Stimulated activated CD4-positive, alpha-beta T cell treated with anti-CD3 and anti-CD28 coated beads, TNF-alpha, amount 100 ng/mL, for 1 hour (primary cell): Measurements from ENCODE around the gene ZNF672.
"Not testable (repeated sequence)": the region's sequence is repeated elsewhere in the genome, so short reads cannot be mapped to it uniquely, and the experiment has no call there.

Experiments used
- DNase-seq, 3 donors: peaks; one replicate each; pipeline ENCODE4 v3.0.0-alpha.2; 2020; ENCODE audit warnings: low read depth in 3 of 3, low spot score in 1 of 3

The ZNF672 gene

DNA sequence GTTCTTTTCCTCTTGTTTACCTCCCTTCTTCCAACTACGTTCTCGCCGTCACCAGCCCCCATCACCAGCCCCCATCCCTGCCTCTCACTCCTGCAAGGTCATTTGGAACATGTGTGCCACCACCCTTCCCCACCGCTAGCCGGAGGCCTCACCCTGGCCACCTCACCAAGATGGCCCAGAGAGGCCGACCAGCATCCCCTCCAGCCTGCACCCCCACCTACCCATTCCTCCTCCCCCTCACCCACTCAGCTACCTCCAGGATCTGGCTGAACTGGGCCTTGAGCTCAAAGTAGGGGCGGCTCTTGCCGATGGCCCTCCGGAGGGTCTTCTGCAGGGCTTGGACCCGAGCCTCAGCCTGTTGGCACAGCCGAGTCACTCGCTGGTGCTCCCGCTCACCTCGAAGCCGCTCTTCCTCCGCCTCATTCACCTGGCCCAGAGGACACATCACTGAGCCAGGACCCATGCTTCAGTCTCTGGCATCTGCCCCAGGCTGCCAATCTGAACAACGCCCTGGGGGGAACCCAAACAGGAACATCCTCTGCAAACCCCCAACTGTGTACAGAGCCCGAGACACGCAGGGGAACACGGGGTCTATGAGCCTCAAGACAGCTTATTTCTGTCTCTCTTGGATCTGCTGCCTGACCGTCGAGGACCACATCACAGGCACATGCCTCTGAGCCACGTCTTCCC lies 25.1 kb upstream of the ZNF672 start:
- no peak for DNase-seq

DNA sequence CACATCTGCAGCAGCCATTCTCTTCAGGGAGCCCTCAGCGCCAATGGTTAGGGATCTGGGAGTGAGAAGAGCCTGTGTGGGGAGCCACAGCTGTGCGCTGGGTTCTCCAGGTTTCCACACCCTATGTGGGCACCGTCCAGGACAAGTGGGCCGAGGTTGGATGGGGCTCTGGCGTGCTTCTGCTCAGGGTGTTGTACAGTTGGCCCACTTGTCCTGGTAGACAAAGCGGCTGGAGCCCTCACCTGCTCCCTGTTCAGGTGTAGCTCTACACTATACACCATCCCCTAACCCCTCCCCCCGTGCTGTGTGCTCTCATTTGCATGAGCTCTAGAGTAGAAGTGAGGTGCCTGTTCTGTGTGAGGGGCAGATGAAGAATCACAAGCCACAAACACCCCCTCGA lies 24.5 kb upstream of the ZNF672 start:
- DNase-seq: no peak

DNA sequence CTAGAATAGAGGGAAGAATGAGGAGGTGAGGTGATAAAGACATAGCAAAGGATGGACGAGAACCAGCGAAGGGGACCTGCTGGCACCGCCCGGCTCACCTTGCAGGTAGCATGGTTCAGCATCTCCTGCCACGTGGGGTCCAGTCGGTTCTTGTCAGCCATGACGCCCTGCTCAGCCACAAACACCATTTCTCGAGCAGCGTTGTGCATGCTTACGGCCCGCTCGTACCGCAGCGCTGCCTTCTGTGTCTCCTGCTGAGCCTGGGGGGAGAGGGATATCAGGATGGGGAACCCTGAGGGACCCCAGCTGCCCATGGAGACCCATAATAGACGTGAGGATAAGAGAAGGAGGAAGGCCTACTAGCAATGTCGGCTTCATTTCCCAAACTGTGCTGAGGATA lies 23.7 kb upstream of the ZNF672 start:
- no peak for DNase-seq

GRCh38 chr1:248815407-248816034 lies 22.5 kb upstream of the ZNF672 start:
- DNase-seq: no peak

DNA sequence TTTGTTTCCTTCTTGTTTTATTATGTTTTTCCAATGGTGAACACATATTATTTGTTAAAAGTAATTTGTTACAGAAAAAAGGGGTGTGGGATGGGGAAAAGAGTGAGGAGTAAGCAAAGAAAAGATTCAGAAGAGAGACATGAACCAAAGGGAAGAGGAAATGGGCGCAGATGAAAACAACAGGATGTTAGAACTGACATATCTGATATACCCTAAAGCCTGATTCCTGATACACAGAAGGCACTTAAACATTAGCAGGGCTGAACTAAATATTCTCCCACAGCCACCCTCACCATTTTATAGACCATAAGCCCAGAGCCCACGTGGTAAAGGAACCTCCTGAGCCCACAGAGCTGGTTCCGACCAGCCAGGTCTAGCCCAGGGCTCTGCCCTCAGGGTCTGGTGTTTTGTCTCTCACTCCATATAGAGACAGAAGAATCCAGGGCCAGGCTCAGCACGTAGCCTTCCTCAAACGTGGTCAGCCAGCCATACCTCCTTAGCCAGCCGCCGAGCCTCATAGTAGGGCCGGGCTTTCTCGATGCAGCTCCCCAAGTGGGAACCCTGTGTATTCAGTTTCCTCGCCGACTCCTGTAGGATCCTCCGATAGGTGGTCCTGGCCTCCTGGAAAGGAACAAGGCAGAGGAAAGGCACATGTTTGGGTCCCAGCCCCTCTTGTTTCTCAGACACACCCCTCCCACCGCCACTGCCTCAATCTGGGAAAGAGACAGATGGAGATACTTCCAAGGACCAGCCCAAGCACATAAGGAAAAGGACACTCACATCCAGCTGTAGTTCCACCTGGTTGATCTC lies 21.8 kb upstream of the ZNF672 start:
- DNase-seq: no peak

- no peak for DNase-seq
Observed at GRCh38 chr1:248817065-248817464, 21.0 kb upstream of the ZNF672 start.

DNA sequence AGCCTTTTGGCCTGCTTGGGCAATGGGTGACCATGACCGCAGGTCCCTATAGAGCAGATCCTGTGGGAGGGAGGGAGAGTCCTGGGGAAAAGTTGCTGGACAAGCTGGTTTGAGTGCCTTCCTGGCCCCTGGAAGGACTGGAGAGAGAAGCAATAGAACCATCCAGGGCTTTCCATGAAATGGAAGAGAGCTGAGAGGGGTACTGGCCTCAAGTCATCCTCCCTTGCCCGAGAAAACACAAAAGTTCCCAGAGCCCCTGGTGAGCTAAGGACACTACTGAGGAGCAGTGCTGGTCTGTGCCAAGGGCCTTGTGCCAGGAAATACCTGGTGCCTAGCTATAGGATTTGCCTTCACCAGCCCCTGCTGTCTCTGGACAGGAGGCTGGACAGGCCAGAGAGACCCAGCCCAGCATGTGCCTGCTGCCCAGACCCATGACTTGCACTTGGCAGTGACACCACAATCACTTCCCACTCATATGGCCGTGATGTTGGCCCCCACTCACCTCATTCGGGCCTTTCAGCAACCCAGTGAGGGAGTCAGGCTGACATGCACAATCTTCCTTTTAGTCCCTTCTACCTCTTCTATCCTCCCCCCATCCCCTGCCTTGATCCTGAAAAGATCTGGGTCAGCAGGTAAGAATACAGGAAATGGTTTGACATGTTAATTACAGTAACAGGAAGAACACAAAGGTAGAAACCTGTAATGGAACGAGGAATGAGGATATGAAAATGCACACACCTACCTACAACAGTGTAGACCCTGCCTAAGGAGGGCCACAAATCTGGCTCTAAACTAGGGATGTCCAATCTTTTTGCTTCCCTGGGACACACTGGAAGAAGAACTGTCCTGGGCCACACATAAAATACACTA lies 19.3 kb upstream of the ZNF672 start:
- no peak for DNase-seq

- DNase-seq: no peak
Observed at GRCh38 chr1:248820041-248820585, 17.9 kb upstream of the ZNF672 start.

DNA sequence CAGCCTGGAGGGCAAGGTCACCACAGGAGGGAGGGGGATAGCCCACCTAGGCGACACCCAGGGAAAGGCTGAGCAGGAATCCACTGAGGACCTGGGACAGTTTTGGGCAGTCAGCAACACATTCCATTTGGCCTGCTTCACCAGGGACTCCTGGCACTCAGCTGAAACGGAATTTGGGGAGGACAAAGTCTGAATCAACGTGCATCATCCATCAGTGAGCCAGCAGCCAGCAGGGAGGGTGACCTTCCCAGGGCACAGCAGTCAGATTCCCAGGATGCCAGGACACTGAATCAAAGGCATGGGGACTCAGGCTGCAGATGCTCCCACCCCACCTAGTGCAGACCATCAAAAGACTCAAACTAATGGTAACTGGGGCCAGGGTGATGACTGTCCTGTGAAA lies 16.9 kb upstream of the ZNF672 start:
- DNase-seq: no peak

- DNase-seq: no peak
Observed at GRCh38 chr1:248821641-248822040, 16.4 kb upstream of the ZNF672 start.

GRCh38 chr1:248822148-248823032 lies 15.6 kb upstream of the ZNF672 start:
- DNase-seq: no peak

GRCh38 chr1:248823517-248824001 lies 14.5 kb upstream of the ZNF672 start:
- DNase-seq: no peak

DNA sequence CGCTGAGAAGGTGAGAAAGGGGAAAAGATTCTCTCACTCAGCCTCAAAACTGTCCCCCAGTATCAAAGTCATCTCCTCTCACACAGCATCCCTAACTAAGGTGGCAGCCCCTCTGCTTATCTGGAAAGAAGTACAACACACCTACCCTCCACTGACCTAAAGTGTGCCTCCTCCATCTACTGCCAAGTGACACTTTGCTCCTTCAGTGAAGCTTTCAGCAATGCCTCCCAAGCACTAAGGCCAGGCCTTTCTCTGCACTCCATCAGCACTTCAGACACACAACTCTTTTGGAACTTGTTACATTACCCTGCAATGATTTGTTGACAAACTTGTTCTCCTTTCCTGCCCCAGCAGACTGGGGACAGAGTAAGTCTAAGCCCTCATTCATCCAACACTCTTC lies 13.7 kb upstream of the ZNF672 start:
- DNase-seq: no peak

DNA sequence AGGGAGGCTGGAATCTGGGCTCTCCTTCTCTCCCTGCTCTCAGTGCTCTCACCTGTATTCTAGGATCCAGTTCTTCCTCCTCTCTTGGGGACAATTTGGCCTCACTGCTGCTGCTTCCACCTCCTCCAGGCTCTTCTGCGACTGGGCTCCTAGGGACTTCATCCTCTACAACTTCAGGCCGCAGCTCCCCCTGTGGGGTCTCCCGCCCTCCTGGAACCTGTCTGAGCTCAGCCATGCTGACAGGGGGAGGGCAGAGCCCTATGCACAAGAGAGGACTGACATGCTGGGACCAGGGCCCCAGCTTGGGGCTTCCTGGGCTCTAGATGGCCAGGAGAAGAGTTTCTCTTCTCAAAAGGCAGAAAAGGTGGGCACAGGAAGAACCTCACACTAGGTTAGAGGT lies 13.3 kb upstream of the ZNF672 start:
- DNase-seq: no peak

DNA sequence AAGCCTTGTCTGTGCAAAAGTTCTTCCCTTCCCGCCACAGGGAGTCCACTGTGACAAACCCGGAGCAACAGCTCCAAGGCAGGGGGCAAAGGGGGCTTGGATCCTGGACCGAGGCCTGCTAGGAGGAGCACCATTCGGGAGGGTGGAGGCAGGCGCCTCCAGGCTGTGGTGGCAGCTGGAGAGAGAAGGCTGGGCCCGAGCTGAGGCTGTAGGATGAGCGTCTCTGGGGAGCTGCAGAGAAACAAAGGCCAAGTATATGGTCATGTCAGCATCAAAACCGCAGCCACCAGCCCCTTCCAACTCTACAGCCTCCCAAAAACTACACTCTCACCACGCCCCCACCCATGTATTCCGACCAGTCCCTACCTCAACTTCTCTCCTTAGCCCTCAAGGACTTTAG lies 12.9 kb upstream of the ZNF672 start:
- DNase-seq: no peak

- no peak for DNase-seq
Observed at GRCh38 chr1:248825573-248825908, 12.5 kb upstream of the ZNF672 start.

DNA sequence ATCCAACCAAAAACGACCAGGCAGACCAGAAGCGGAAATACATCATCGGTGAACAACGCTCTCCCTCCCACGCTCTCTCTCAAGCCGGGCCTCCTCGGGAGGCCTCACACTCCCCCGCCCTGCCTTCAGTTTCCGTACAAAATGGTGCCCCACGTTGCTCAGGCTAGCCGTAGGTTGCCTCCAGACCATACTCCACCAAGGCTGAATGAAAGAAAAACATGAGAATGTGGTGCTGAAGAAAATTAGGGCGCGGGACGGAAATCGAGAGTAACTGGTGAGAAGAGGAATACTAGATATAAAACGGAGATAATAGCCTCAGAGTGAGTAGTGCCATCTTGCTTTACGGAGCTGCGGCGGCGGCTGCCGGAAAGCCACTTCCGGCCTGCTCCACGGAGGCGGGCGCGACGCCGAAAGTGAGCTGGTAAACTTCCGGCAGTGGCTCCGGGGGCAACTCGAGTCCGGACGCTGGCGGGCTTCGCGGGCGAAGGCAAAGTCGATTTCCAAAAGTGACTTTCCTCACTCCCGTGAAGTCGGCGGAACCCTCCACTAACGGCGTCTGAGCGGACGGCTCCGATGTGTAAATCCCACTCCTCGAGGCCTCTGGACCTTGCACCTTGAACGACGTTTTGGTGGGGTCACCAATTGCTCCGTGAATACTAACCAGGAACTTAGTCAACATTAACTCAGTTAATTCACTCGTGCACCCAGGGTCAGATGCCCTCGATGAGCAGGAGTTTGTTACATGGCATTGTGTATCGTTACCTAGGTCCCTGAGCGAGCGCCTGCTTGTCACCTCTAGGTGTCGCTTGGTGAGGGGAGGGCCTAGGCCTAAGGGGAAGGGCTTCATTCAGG lies 11.9 kb upstream of the ZNF672 start, which contains the start of gene SH3BP5L:
TSS of gene SH3BP5L (minus strand) at position 7 of the 852 bp plus-strand sequence. CDS start 980 bp downstream, outside the sequence.
- DNase-seq: peak; percentile 67 to 76 (median 68)

- DNase-seq: no peak
Observed at GRCh38 chr1:248828845-248829244, 9.2 kb upstream of the ZNF672 start.

DNA sequence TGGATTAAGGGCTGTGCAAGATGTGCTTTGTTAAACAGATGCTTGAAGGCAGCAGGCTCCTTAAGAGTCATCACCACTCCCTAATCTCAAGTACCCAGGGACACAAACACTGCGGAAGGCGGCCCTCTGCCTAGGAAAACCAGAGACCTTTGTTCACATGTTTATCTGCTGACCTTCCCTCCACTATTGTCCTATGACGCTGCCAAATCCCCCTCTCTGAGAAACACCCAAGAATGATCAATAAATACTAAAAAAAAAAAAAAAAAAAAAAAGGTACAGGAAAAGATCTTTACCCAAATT lies 7.4 kb upstream of the ZNF672 start:
- DNase-seq: not testable (repeated sequence)
